HCT116 (cell line): Measurements from ENCODE around the gene C16orf78. TPM values are rescaled to one million over a fixed set of nuclear protein-coding genes. Genes with fewer than 3 reads are reported as not detected.

Experiments used
- ATAC-seq: fragments of 200-7000 bp; cut with Tn5 transposase; 2 replicates; pipeline ENCODE4 v1.9.1; 2020; ENCODE audit warnings: mild to moderate bottlenecking, moderate library complexity
- BruUV-seq: library from RNA; stranded (reverse); fragments of 400-500 nt; replicated peaks from 2 replicates; lab custom pipeline; 2021; lab: Mats Ljungman, UMichigan
- CTCF ChIA-PET: fragments of 300-600 bp; sonication (Branson Sonifier 250); formaldehyde crosslinking; loops from one replicate; lab custom pipeline; 2021; ENCODE audit warnings: antibody characterized with exemption; lab: Charles Lee
- POLR2A ChIA-PET: fragments of 300-600, 350-600 bp; sonication (Branson Sonifier 250); formaldehyde crosslinking; loops from one replicate; lab custom pipeline; 2021; ENCODE audit warnings: antibody characterized with exemption; lab: Charles Lee
- RAD21 ChIA-PET, 2 experiments: fragments of 300-600 bp; sonication (Branson Sonifier 250); formaldehyde crosslinking; loops; one replicate each; lab custom pipeline; 2023; ENCODE audit warnings: low total read pairs in 2 of 2; ENCODE audit not compliant: uncharacterized antibody in 2 of 2, unreplicated experiment in 2 of 2, low non-redundant PET in 1 of 2; lab: Charles Lee
- DNase-seq: peaks from one replicate; pipeline ENCODE4 v3.0.0-alpha.2; 2010; ENCODE audit warnings: low read depth, low spot score
- H2AFZ ChIP-seq: fragments of 200-600 bp; shearing (Covaris generic), sonication (generic); 2 replicates; pipeline ENCODE4 v1.6.1; 2017; ENCODE audit warnings: low read depth, mixed run types, mixed read lengths, antibody characterized with exemption, low read length; ENCODE audit not compliant: poor library complexity, severe bottlenecking
- H3K27ac ChIP-seq: 2 replicates; pipeline ENCODE4 v1.5.1; 2012; ENCODE audit warnings: low read depth, low read length
- H3K27me3 ChIP-seq: fragments of 200-600 bp; sonication (generic); 2 replicates; pipeline ENCODE4 v1.6.1; 2016; ENCODE audit warnings: mixed run types, low read length, mixed read lengths; ENCODE audit not compliant: insufficient read depth
- H3K36me3 ChIP-seq, 2 experiments: fragments of 200-500 bp in 1 of 2; fragments of 200-600 bp in 1 of 2; sonication (Bioruptor generic) in 1 of 2; sonication (generic) in 1 of 2; 2 replicates each; pipeline versions ENCODE4 v1.5.1 to v1.6.1; 2014 to 2016; ENCODE audit warnings: low read length in 2 of 2, inconsistent platforms in 1 of 2, mixed read lengths in 1 of 2, mixed run types in 1 of 2; ENCODE audit not compliant: insufficient read depth in 2 of 2, control insufficient read depth in 1 of 2
- H3K4me1 ChIP-seq, 2 experiments: fragments of 200-600 bp in 1 of 2; sonication (generic) in 1 of 2; 2 replicates each; pipeline versions ENCODE4 v1.5.1 to v1.6.1; 2012 to 2017; ENCODE audit warnings: low read length in 2 of 2, inconsistent platforms in 1 of 2, mild to moderate bottlenecking in 1 of 2, mixed read lengths in 1 of 2, mixed run types in 1 of 2, moderate library complexity in 1 of 2; ENCODE audit not compliant: insufficient read depth in 2 of 2, control insufficient read depth in 1 of 2
- H3K4me2 ChIP-seq: fragments of 200-600 bp; sonication (generic); 2 replicates; pipeline ENCODE4 v1.6.1; 2017; ENCODE audit warnings: mixed run types, low read length, mixed read lengths
- H3K4me3 ChIP-seq, 2 experiments: fragments of 200-600 bp in 1 of 2; sonication (generic) in 1 of 2; replicated peaks in 1 of 2; 2 replicates each; pipeline ENCODE4 v1.5.1; 2011 to 2016; ENCODE audit warnings: low read length in 2 of 2, control low read depth in 1 of 2, low read depth in 1 of 2, mild to moderate bottlenecking in 1 of 2, mixed read lengths in 1 of 2, mixed run types in 1 of 2
- H3K79me2 ChIP-seq: fragments of 200-600 bp; sonication (generic); 2 replicates; pipeline ENCODE4 v1.6.1; 2017; ENCODE audit warnings: mild to moderate bottlenecking, mixed run types, low read length, moderate library complexity, mixed read lengths; ENCODE audit not compliant: insufficient read depth
- H3K9ac ChIP-seq: fragments of 200-600 bp; sonication (generic); 2 replicates; pipeline ENCODE4 v1.6.1; 2016; ENCODE audit warnings: low read length, mixed read lengths
- H3K9me2 ChIP-seq: fragments of 200-600 bp; sonication (generic), shearing (Covaris generic); 2 replicates; pipeline ENCODE4 v1.6.1; 2017; ENCODE audit warnings: mixed run types, mild to moderate bottlenecking, moderate library complexity; ENCODE audit not compliant: insufficient read depth
- H3K9me3 ChIP-seq, 2 experiments: fragments of 200-500 bp in 1 of 2; fragments of 200-600 bp in 1 of 2; sonication (Bioruptor generic) in 1 of 2; sonication (generic) in 1 of 2; 2 replicates each; pipeline ENCODE4 v1.6.1; 2014 to 2017; ENCODE audit warnings: low read length in 2 of 2, mixed read lengths in 2 of 2, inconsistent platforms in 1 of 2, low read depth in 1 of 2, mild to moderate bottlenecking in 1 of 2, mixed run types in 1 of 2, moderate library complexity in 1 of 2; ENCODE audit not compliant: control insufficient read depth in 1 of 2, insufficient read depth in 1 of 2
- H4K20me1 ChIP-seq: fragments of 200-600 bp; sonication (generic), shearing (Covaris generic); 2 replicates; pipeline ENCODE4 v1.6.1; 2017; ENCODE audit warnings: mixed run types, mild to moderate bottlenecking, moderate library complexity; ENCODE audit not compliant: insufficient read depth
- CEBPB ChIP-seq: IDR thresholded peaks from 2 replicates; pipeline ENCODE4 v1.6.1; 2012; ENCODE audit warnings: low read depth
- ELF1 ChIP-seq: IDR thresholded peaks from 2 replicates; pipeline ENCODE4 v1.6.1; 2012; ENCODE audit warnings: low read depth, borderline replicate concordance
- EZH2 ChIP-seq: fragments of 200-600 bp; sonication (generic); IDR thresholded peaks from 2 replicates; pipeline ENCODE4 v1.6.1; 2017; ENCODE audit warnings: antibody characterized with exemption, mixed run types
- EZH2phosphoT487 ChIP-seq: fragments of 200-600 bp; IDR thresholded peaks from 2 replicates; pipeline ENCODE4 v1.6.1; 2018; ENCODE audit warnings: antibody characterized with exemption, borderline replicate concordance
- FOSL1 ChIP-seq: IDR thresholded peaks from 2 replicates; pipeline ENCODE4 v1.6.1; 2012; ENCODE audit warnings: low read depth
- JUND ChIP-seq: IDR thresholded peaks from 2 replicates; pipeline ENCODE4 v1.6.1; 2012
- POLR2AphosphoS5 ChIP-seq: IDR thresholded peaks from 2 replicates; pipeline ENCODE4 v1.6.1; 2011; ENCODE audit warnings: mild to moderate bottlenecking, low read depth, low read length, moderate library complexity
- RAD21 ChIP-seq: IDR thresholded peaks from 2 replicates; pipeline ENCODE4 v1.6.1; 2012; ENCODE audit warnings: low read depth, mild to moderate bottlenecking
- SP1 ChIP-seq: IDR thresholded peaks from 2 replicates; pipeline ENCODE4 v1.6.1; 2012; ENCODE audit warnings: low read depth
- SRF ChIP-seq: IDR thresholded peaks from 2 replicates; pipeline ENCODE4 v1.6.1; 2012; ENCODE audit warnings: low read depth
- TCF7L2 ChIP-seq: IDR thresholded peaks from 2 replicates; pipeline ENCODE4 v1.7.0; 2011; ENCODE audit warnings: borderline replicate concordance, inconsistent platforms; ENCODE audit not compliant: insufficient read depth, insufficient read length; ENCODE audit errors: extremely low read depth
- YY1 ChIP-seq: IDR thresholded peaks from 2 replicates; pipeline ENCODE4 v1.6.1; 2011; ENCODE audit warnings: low read length, low read depth, moderate library complexity, mild to moderate bottlenecking; ENCODE audit not compliant: insufficient replicate concordance; ENCODE audit errors: extremely low read depth
- ZFX ChIP-seq: fragments of 450-650 bp; IDR thresholded peaks from 2 replicates; pipeline ENCODE4 v1.6.1; 2017
- ZNF274 ChIP-seq: fragments of 200-500 bp; sonication (Bioruptor generic); IDR thresholded peaks from 2 replicates; pipeline ENCODE4 v1.6.1; 2014; ENCODE audit warnings: mild to moderate bottlenecking, low read depth, low read length, inconsistent platforms
- intact Hi-C: fragments of 100-400 bp; cut with micrococcal nuclease; formaldehyde crosslinking; loops from 2 replicates; pipeline ENCODE4 v1.10.0; 2022
- total RNA-seq: library from RNA; stranded (reverse); gene quantifications from one replicate; pipeline ENCODE4 v1.2.1, GENCODE V29; 2021; ENCODE audit not compliant: unreplicated experiment
- TF ChIP-seq, protein P1 (sequence below): IDR thresholded peaks from 2 replicates; pipeline ENCODE4 v1.6.1; 2012
- TF ChIP-seq, protein P2 (sequence below): IDR thresholded peaks from 2 replicates; pipeline ENCODE4 v1.6.1; 2012; ENCODE audit warnings: low read depth
- TF ChIP-seq, protein P3 (sequence below): IDR thresholded peaks from 2 replicates; pipeline ENCODE4 v1.6.1; 2011; ENCODE audit warnings: mild to moderate bottlenecking, low read length, moderate library complexity; ENCODE audit not compliant: insufficient replicate concordance; ENCODE audit errors: extremely low read depth
- TF ChIP-seq, protein P4 (sequence below): IDR thresholded peaks from 2 replicates; pipeline ENCODE4 v1.6.1; 2012

C16orf78 gene
- total RNA-seq, 1 experiment from 2014 or later = not detected

DNA sequence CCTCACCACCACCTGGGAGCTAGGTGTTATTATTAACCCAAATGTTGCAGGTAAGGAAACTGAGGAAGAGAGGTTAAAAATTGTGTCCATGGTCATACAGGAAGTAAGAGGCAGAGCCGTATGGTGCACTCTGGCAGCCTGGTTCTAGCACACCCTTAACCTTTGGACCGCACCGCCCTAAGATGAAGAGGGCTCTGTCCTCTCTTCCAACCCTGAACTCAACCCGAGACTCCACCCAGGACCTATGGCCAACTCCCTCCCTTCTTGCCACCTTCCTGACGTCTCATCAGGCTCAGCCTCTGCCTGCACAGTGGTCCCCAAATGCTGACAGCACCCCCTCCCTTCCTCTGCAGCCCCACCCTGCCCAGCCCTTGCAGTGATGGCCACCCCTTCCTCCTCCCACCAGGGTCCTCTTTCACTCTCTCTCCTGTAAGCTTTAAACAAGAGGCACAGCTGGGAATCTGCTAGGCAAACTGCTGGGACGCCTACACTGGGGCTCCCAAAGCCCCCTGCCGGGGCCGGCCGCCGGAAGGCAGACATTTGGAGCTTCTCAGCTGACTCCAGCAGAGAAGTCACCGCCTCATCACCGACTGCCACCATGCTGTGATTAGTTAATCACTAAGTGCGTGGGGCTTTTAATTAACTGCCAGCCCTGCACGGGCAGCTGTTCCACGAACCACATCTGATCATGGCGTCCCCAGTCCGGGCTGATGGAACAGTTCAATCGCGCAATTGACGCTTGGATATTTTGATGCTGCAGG, 16.7 kb upstream of the C16orf78 start:
- CTCF ChIA-PET = no interaction called here
- POLR2A ChIA-PET = no interaction called here
- RAD21 ChIA-PET = no interaction called here

More for the DNA sequence above, 16.7 kb upstream of the C16orf78 start:
- Histone ChIP-seq H2AFZ (no peak overlapping the region), H3K36me3 (no peaks in the 10 kb centered on the region), H3K27ac (no peak overlapping the region), H3K4me1 (no peaks in the 10 kb centered on the region), H3K9ac (no peak overlapping the region), H4K20me1 (no peaks in the 10 kb centered on the region), H3K27me3 (peaks cover 48% of the 10 kb centered on the region; the same call in 1 of the 2 replicates), H3K79me2 (no peaks in the 10 kb centered on the region), H3K4me2 (no peak overlapping the region), H3K9me2 (no peaks in the 10 kb centered on the region), H3K9me3 (no peaks in the 10 kb centered on the region), H3K4me3 (no peak overlapping the region)
- no peak for DNase-seq
- TF ChIP-seq RAD21 (no peak), EZH2 (no peak), SP1 (no peak), EZH2phosphoT487 (no peak), ZFX (no peak), JUND (no peak), CEBPB (no peak), YY1 (no peak), FOSL1 (no peak), ZNF274 (no peak), SRF (no peak), ELF1 (no peak), TCF7L2 (no peak), POLR2AphosphoS5 (no peak)
- TF ChIP-seq, protein P1, sequence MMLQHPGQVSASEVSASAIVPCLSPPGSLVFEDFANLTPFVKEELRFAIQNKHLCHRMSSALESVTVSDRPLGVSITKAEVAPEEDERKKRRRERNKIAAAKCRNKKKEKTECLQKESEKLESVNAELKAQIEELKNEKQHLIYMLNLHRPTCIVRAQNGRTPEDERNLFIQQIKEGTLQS = no peak
- TF ChIP-seq, protein P2, sequence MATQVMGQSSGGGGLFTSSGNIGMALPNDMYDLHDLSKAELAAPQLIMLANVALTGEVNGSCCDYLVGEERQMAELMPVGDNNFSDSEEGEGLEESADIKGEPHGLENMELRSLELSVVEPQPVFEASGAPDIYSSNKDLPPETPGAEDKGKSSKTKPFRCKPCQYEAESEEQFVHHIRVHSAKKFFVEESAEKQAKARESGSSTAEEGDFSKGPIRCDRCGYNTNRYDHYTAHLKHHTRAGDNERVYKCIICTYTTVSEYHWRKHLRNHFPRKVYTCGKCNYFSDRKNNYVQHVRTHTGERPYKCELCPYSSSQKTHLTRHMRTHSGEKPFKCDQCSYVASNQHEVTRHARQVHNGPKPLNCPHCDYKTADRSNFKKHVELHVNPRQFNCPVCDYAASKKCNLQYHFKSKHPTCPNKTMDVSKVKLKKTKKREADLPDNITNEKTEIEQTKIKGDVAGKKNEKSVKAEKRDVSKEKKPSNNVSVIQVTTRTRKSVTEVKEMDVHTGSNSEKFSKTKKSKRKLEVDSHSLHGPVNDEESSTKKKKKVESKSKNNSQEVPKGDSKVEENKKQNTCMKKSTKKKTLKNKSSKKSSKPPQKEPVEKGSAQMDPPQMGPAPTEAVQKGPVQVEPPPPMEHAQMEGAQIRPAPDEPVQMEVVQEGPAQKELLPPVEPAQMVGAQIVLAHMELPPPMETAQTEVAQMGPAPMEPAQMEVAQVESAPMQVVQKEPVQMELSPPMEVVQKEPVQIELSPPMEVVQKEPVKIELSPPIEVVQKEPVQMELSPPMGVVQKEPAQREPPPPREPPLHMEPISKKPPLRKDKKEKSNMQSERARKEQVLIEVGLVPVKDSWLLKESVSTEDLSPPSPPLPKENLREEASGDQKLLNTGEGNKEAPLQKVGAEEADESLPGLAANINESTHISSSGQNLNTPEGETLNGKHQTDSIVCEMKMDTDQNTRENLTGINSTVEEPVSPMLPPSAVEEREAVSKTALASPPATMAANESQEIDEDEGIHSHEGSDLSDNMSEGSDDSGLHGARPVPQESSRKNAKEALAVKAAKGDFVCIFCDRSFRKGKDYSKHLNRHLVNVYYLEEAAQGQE = no peak
- TF ChIP-seq, protein P3, sequence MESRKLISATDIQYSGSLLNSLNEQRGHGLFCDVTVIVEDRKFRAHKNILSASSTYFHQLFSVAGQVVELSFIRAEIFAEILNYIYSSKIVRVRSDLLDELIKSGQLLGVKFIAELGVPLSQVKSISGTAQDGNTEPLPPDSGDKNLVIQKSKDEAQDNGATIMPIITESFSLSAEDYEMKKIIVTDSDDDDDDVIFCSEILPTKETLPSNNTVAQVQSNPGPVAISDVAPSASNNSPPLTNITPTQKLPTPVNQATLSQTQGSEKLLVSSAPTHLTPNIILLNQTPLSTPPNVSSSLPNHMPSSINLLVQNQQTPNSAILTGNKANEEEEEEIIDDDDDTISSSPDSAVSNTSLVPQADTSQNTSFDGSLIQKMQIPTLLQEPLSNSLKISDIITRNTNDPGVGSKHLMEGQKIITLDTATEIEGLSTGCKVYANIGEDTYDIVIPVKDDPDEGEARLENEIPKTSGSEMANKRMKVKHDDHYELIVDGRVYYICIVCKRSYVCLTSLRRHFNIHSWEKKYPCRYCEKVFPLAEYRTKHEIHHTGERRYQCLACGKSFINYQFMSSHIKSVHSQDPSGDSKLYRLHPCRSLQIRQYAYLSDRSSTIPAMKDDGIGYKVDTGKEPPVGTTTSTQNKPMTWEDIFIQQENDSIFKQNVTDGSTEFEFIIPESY = no peak
- TF ChIP-seq, protein P4, sequence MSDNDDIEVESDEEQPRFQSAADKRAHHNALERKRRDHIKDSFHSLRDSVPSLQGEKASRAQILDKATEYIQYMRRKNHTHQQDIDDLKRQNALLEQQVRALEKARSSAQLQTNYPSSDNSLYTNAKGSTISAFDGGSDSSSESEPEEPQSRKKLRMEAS = no peak
- intact Hi-C loops = no loop called here
- ATAC-seq = no peak
- BruUV-seq = no TSS peak
